K562 (cell line): ENCODE measurements around the gene CIB2. TPM values are rescaled to one million over a fixed set of nuclear protein-coding genes. Genes with fewer than 3 reads are reported as not detected.

Source experiments
- ATAC-seq: fragments of 200-7000 bp; cut with Tn5 transposase; 3 replicates; pipeline ENCODE4 v1.9.1; 2020; ENCODE audit warnings: moderate library complexity
- BruUV-seq: library from RNA; stranded (reverse); fragments of 400-500 nt; replicated peaks from 2 replicates; lab custom pipeline; 2021; lab: Mats Ljungman, UMichigan
- CTCF ChIA-PET: fragments of 300-600 bp; formaldehyde crosslinking; extraction: SDS; loops from one replicate; lab custom pipeline; 2021; ENCODE audit warnings: low intra/inter-chr PET ratio; lab: Yijun Ruan, JAX
- POLR2A ChIA-PET: fragments of 300-600, 350-650 bp; sonication (Branson Sonifier 250); formaldehyde crosslinking; extraction: SDS; loops from one replicate; lab custom pipeline; 2021; ENCODE audit warnings: antibody characterized with exemption, inconsistent platforms; lab: Yijun Ruan, JAX
- DNase-seq, 4 experiments: peaks; one replicate each; pipeline versions ENCODE4 v3.0.0 to v3.0.0-alpha.2; 2011 to 2018; ENCODE audit warnings: low spot score in 3 of 4, mixed read lengths in 3 of 4; ENCODE audit errors: extremely low read depth in 1 of 4
- FAIRE-seq: peaks from 2 replicates; lab custom pipeline; 2011; peaks lifted over from hg19 to GRCh38; lab: Jason Lieb, UNC
- H2AFZ ChIP-seq: 2 replicates; pipeline ENCODE4 v1.6.0; 2011; ENCODE audit warnings: low read depth, low read length, control low read depth, inconsistent platforms
- H3K27ac ChIP-seq: fragments of 200-600 bp; 3 replicates; pipeline ENCODE4 v1.8.0; 2011; ENCODE audit warnings: low read depth, mild to moderate bottlenecking, control low read depth, inconsistent platforms, low read length, moderate library complexity, mixed read lengths; ENCODE audit errors: extremely low read depth
- H3K27me3 ChIP-seq, 2 experiments: fragments of 300-600 bp in 1 of 2; 2 replicates in 1 of 2; 3 replicates in 1 of 2; pipeline versions ENCODE4 v1.6.0 to v1.8.0; 2011; ENCODE audit warnings: inconsistent platforms in 2 of 2, low read length in 2 of 2, mild to moderate bottlenecking in 1 of 2, mixed read lengths in 1 of 2, moderate library complexity in 1 of 2; ENCODE audit not compliant: control insufficient read depth in 2 of 2, insufficient read depth in 2 of 2
- H3K36me3 ChIP-seq: fragments of 300-600 bp; 3 replicates; pipeline ENCODE4 v1.8.0; 2011; ENCODE audit warnings: mild to moderate bottlenecking, low read length, inconsistent platforms; ENCODE audit not compliant: control insufficient read depth, insufficient read depth
- H3K4me1 ChIP-seq, 2 experiments: fragments of 200-600 bp in 1 of 2; replicated peaks in 1 of 2; 2 replicates in 1 of 2; 3 replicates in 1 of 2; pipeline versions ENCODE4 v1.5.1 to v1.8.0; 2011; ENCODE audit warnings: inconsistent platforms in 2 of 2, low read length in 2 of 2, mild to moderate bottlenecking in 1 of 2, mixed read lengths in 1 of 2, moderate library complexity in 1 of 2; ENCODE audit not compliant: control insufficient read depth in 2 of 2, insufficient read depth in 2 of 2
- H3K4me2 ChIP-seq: 2 replicates; pipeline ENCODE4 v1.6.1; 2011; ENCODE audit warnings: low read length, control low read depth, inconsistent platforms, mixed read lengths; ENCODE audit not compliant: insufficient read depth
- H3K4me3 ChIP-seq: fragments of 200-600 bp; sonication (generic), shearing (Covaris generic); 2 replicates; pipeline ENCODE4 v1.5.1; 2016; ENCODE audit warnings: control low read depth, inconsistent platforms
- H3K79me2 ChIP-seq: fragments of 200-600 bp; 3 replicates; pipeline ENCODE4 v1.8.0; 2011; ENCODE audit warnings: low read length, inconsistent platforms; ENCODE audit not compliant: control insufficient read depth, insufficient read depth
- H3K9ac ChIP-seq, 2 experiments: 2 replicates each; pipeline versions ENCODE4 v1.6.0 to v1.6.1; 2011; ENCODE audit warnings: low read depth in 2 of 2, low read length in 2 of 2, control low read depth in 1 of 2, inconsistent platforms in 1 of 2, mild to moderate bottlenecking in 1 of 2, mixed read lengths in 1 of 2; ENCODE audit not compliant: insufficient read depth in 1 of 2
- H3K9me1 ChIP-seq: one replicate; pipeline ENCODE4 v1.6.0; 2011; ENCODE audit warnings: inconsistent platforms, mild to moderate bottlenecking, low read length, moderate library complexity; ENCODE audit not compliant: control insufficient read depth, insufficient read depth
- H3K9me3 ChIP-seq: replicated peaks from 2 replicates; pipeline ENCODE4 v1.5.1; 2011; ENCODE audit warnings: low read depth, low read length, inconsistent platforms; ENCODE audit not compliant: control insufficient read depth, insufficient read depth
- H4K20me1 ChIP-seq: replicated peaks from 2 replicates; pipeline ENCODE4 v1.6.1; 2011; ENCODE audit warnings: low read length, inconsistent platforms, mixed read lengths; ENCODE audit not compliant: control insufficient read depth, insufficient read depth
- CBFA2T2 ChIP-seq: fragments of 450-650 bp; conservative IDR thresholded peaks from 2 replicates; pipeline ENCODE4 v1.6.1; 2017; ENCODE audit warnings: mild to moderate bottlenecking
- EWSR1 ChIP-seq: fragments of 450-650 bp; IDR thresholded peaks from 2 replicates; pipeline ENCODE4 v1.6.1; 2018; ENCODE audit warnings: borderline replicate concordance, mild to moderate bottlenecking, low read depth, moderate library complexity; ENCODE audit not compliant: partially characterized antibody
- HDAC1 ChIP-seq, 2 experiments: fragments of 450-650 bp; IDR thresholded peaks; 2 replicates each; pipeline ENCODE4 v1.6.1; 2016 to 2017; ENCODE audit warnings: inconsistent platforms in 1 of 2, mild to moderate bottlenecking in 1 of 2, moderate library complexity in 1 of 2
- HDAC3 ChIP-seq: fragments of 450-650 bp; IDR thresholded peaks from 2 replicates; pipeline ENCODE4 v1.6.1; 2018; ENCODE audit warnings: borderline replicate concordance, mild to moderate bottlenecking, moderate library complexity; ENCODE audit not compliant: partially characterized antibody
- HSF4 ChIP-seq: fragments of 250-450 bp; sonication (Bioruptor Pico); IDR thresholded peaks from 2 replicates; pipeline ENCODE4 v2.1.2; 2022; ENCODE audit warnings: mild to moderate bottlenecking, moderate library complexity, borderline replicate concordance
- NBN ChIP-seq: fragments of 450-650 bp; IDR thresholded peaks from 2 replicates; pipeline ENCODE4 v1.6.1; 2016; ENCODE audit warnings: low read depth, mild to moderate bottlenecking
- NCOA1 ChIP-seq: fragments of 450-650 bp; IDR thresholded peaks from 2 replicates; pipeline ENCODE4 v1.6.1; 2016; ENCODE audit warnings: low read depth
- POLR2H ChIP-seq: IDR thresholded peaks from 2 replicates; pipeline ENCODE4 v1.6.1; 2016; ENCODE audit warnings: missing genetic modification characterization, low read depth, mild to moderate bottlenecking, control low read depth, missing compliant biosample characterization, moderate library complexity
- TRIM24 ChIP-seq, 2 experiments: fragments of 450-650 bp; IDR thresholded peaks; 2 replicates each; pipeline ENCODE4 v1.6.1; 2016
- ZNF696 ChIP-seq: fragments of 250-450 bp; sonication (Bioruptor Pico); conservative IDR thresholded peaks from 2 replicates; pipeline ENCODE4 v1.4.0; 2020; ENCODE audit warnings: mild to moderate bottlenecking, moderate library complexity
- WGBS: fragments of 100-300 bp; shearing (Covaris generic); methylation state at CpG from one replicate; pipeline ENCODE4 v1.1.6; 2016; ENCODE audit warnings: low coverage, mixed read lengths; ENCODE audit not compliant: insufficient coverage; ENCODE audit errors: missing lambda C conversion rate; 5-methylcytosine and 5-hydroxymethylcytosine counted together
- in situ Hi-C: fragments of 300-500 bp; cut with MboI; formaldehyde crosslinking; loops from 4 replicates; pipeline ENCODE4 v1.15.0; 2018; ENCODE audit warnings: inconsistent platforms, mixed read lengths
- intact Hi-C: fragments of 100-400 bp; cut with micrococcal nuclease; formaldehyde crosslinking; loops from 2 replicates; pipeline ENCODE4 v1.14.2; 2022
- polyA plus RNA-seq, 8 experiments: library from polyadenylated mRNA; depleted of rRNA in 4 of 8; stranded (reverse) in 5 of 8; unstranded in 3 of 8; fragments of >200 nt; fragmentation: Nextera tagmentation in 2 of 8; fragmentation: Illumina TruSeq in 1 of 8; extraction: Ambion mirVana in 2 of 8; extraction: Trizol in 1 of 8; gene quantifications; 2 replicates each; pipeline versions ENCODE4 v1.2.1 to v1.2.3, GENCODE V29; 2011 to 2014; ENCODE audit warnings: inconsistent platforms in 1 of 8, missing spikeins in 1 of 8
- total RNA-seq, 7 experiments: library from RNA; depleted of rRNA in 6 of 7; stranded (reverse); fragments of >200 nt in 6 of 7; fragmentation: Illumina TruSeq in 2 of 7; extraction: Trizol in 2 of 7; gene quantifications; 2 replicates each; pipeline versions ENCODE4 v1.2.1 to v1.2.3, GENCODE V29; 2011 to 2021; ENCODE audit warnings: low replicate concordance in 1 of 7

Gene CIB2
- total and polyA plus RNA-seq, 9 of the 15 experiments (the other 6 are each of a cell fraction or from before 2014, with no cell fraction given) = 1.5 to 37.4 (median 19.4) TPM

GRCh38 chr15:78060232-78060631, 71.0 kb downstream of the CIB2 start:
- POLR2A ChIA-PET = interaction anchor here (0.9 to 1.4 kb wide), 2 partner anchors 12 to 19 kb away, joined by 3 to 4 read pairs; no protein-coding TSS in a partner anchor
- DNase-seq = no peak

GRCh38 chr15:78059110-78059839, 72.0 kb downstream of the CIB2 start:
- no peaks in the 10 kb centered on the region for H3K9me1 ChIP-seq
- no TSS peak for BruUV-seq
- peaks cover 5% of the 10 kb centered on the region; the same call in 1 of the 2 replicates for H4K20me1 ChIP-seq
- in situ Hi-C loops (no loop called here), intact Hi-C loops (no loop called here)
- no peak overlapping the region for H3K27ac ChIP-seq
- no peaks in the 10 kb centered on the region for H3K36me3 ChIP-seq
- no peak overlapping the region for H3K9ac ChIP-seq
- TF ChIP-seq ZNF696 (CRISPR knock-in tag) = no peak
- no peak for TF ChIP-seq HDAC3
- no peak for TF ChIP-seq EWSR1
- TF ChIP-seq CBFA2T2 = no peak
- peaks cover 3 to 4% of the 10 kb centered on the region in 2 experiments; a peak in 3 of 5 replicates for H3K4me1 ChIP-seq
- no peaks in the 10 kb centered on the region for H3K27me3 ChIP-seq
- no peak overlapping the region for H2AFZ ChIP-seq
- no peak overlapping the region for H3K4me2 ChIP-seq
- ChIA-PET CTCF (no interaction called here), POLR2A (interaction anchor here (0.6 to 1.9 kb wide), 6 partner anchors 8 to 20 kb away, joined by 3 to 9 read pairs (median 4); partner anchors contain the start of gene TBC1D2B)
- 54% methylated on average over 3 of the region's 3 CpGs for WGBS
- H3K4me3 ChIP-seq = no peak overlapping the region
- no peaks in the 10 kb centered on the region for H3K9me3 ChIP-seq
- 0 out of 3 replicates have a peak, but pooled peaks cover 2% of the 10 kb centered on the region for H3K79me2 ChIP-seq
- ATAC-seq (no peak), FAIRE-seq (no peak), DNase-seq (no peak)

More at GRCh38 chr15:78060232-78060631, 71.0 kb downstream of the CIB2 start:
- Histone ChIP-seq H3K9ac (no peak overlapping the region), H3K27ac (no peak overlapping the region), H3K4me2 (no peak overlapping the region), H3K9me1 (no peaks in the 10 kb centered on the region), H3K36me3 (no peaks in the 10 kb centered on the region), H3K9me3 (no peaks in the 10 kb centered on the region), H3K27me3 (no peaks in the 10 kb centered on the region), H3K79me2 (0 out of 3 replicates have a peak, but pooled peaks cover 2% of the 10 kb centered on the region), H3K4me1 (peaks cover 3 to 4% of the 10 kb centered on the region in 2 experiments; a peak in 3 of 5 replicates), H4K20me1 (peaks cover 5% of the 10 kb centered on the region; the same call in 1 of the 2 replicates), H2AFZ (no peak overlapping the region), H3K4me3 (no peak overlapping the region)
- no peak for ATAC-seq
- CTCF ChIA-PET = no interaction called here
- FAIRE-seq = no peak
- 83% methylated on average over 5 of the region's 5 CpGs for WGBS
- intact Hi-C loops (no loop called here), in situ Hi-C loops (no loop called here)
- TF ChIP-seq POLR2H (tag) (no peak), NCOA1 (no peak), NBN (no peak), HDAC1 (IDR thresholded peaks at IDR 0.05) (no peak), TRIM24 (IDR thresholded peaks at IDR 0.05) (no peak), HSF4 (CRISPR knock-in tag) (no peak)
- no TSS peak for BruUV-seq
